ENCODE measurements around the gene SEMA6A. TPM values are rescaled to one million over a fixed set of nuclear protein-coding genes. Genes with fewer than 3 reads are reported as not detected.

SEMA6A gene
- total RNA-seq, 1 experiment from 2014 or later = not detected

DNA sequence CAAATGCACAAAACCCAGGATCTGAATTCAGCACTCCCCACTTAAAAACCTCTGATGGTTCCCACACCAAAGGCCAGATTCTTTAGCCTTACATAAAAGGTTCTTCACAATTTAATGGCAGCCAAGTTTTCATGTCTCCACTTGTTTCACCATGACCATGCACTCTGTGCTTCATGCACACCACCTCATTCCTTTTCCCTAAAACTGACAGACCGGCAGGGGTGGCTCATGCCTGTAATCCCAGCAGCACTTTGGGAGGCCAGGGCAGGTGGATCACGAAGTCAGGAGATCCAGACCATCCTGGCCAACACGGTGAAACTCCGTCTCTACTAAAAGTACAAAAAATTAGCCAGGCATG, 150.4 kb downstream of the SEMA6A start:
- Histone ChIP-seq H3K27me3 (no peaks in the 10 kb centered on the region), H3K4me3 (no peak overlapping the region), H3K9me3 (no peaks in the 10 kb centered on the region), H3K36me3 (no peaks in the 10 kb centered on the region)
- no peak for DNase-seq

GRCh38 chr5:116423587-116424257, 150.9 kb downstream of the SEMA6A start:
- H3K4me3 ChIP-seq = no peak overlapping the region
- DNase-seq = no peak
- H3K27me3 ChIP-seq = no peaks in the 10 kb centered on the region

GRCh38 chr5:116423141-116423540, 151.5 kb downstream of the SEMA6A start:
- H3K36me3 ChIP-seq = no peaks in the 10 kb centered on the region
- no peaks in the 10 kb centered on the region for H3K27me3 ChIP-seq
- H3K4me3 ChIP-seq = no peak overlapping the region
- DNase-seq = no peak
- no peaks in the 10 kb centered on the region for H3K9me3 ChIP-seq

More at GRCh38 chr5:116423587-116424257, 150.9 kb downstream of the SEMA6A start:
- Histone ChIP-seq H3K36me3 (no peaks in the 10 kb centered on the region), H3K9me3 (no peaks in the 10 kb centered on the region)

- Histone ChIP-seq H3K9me3 (no peaks in the 10 kb centered on the region), H3K27me3 (no peaks in the 10 kb centered on the region), H3K36me3 (no peaks in the 10 kb centered on the region), H3K4me3 (no peak overlapping the region)
- no peak for DNase-seq
These were observed 153.5 kb downstream of the SEMA6A start for GRCh38 chr5:116421080-116421629.

DNA sequence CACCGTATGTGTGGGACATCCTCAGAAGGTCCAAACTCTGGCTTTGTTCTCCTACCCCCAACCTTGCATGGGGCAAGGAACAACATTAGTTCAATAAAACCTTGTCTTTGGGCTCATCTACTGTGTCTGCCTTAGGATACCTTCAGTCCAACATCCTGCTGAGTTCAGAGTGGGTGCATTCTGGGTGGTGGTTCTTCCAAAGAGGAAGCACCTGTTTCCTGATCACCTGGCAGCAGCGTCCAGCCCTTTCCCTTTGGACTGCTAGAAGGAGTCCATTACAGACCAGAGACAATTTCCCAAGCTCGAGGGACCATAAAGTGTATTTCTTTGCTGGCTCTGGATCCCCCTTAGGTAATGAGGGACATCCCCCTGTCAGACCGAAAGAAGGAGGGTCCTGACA, 154.1 kb downstream of the SEMA6A start:
- H3K36me3 ChIP-seq = no peaks in the 10 kb centered on the region
- no peak overlapping the region for H3K4me3 ChIP-seq
- DNase-seq = no peak
- H3K9me3 ChIP-seq = no peaks in the 10 kb centered on the region
- H3K27me3 ChIP-seq = no peaks in the 10 kb centered on the region

DNA sequence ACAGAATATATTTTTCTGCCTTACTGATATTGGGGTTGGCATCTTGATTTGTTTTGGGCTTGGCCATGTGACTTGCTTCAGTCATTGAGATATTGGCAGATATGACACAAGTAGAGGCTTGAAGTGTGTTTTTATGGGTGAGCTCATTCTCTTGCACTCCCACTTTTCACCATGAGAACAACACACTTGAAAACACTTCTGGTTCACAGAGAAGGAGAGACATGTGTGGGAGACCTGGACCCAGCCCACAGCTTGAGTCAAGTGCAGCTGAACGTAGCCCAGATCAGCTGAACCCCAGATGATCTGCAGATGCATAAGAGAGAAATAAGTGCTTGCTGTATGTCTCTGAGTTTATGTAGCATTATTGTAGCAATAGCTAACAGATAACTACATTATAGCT, 155.4 kb downstream of the SEMA6A start:
- H3K4me3 ChIP-seq = no peak overlapping the region
- no peak for DNase-seq
- H3K36me3 ChIP-seq = no peaks in the 10 kb centered on the region
- no peaks in the 10 kb centered on the region for H3K9me3 ChIP-seq
- no peaks in the 10 kb centered on the region for H3K27me3 ChIP-seq

- DNase-seq = no peak
- Histone ChIP-seq H3K27me3 (no peaks in the 10 kb centered on the region), H3K36me3 (no peaks in the 10 kb centered on the region), H3K9me3 (no peaks in the 10 kb centered on the region), H3K4me3 (no peak overlapping the region)
These were observed 155.8 kb downstream of the SEMA6A start for GRCh38 chr5:116418774-116419173.

- no peak for DNase-seq
- Histone ChIP-seq H3K36me3 (no peaks in the 10 kb centered on the region), H3K27me3 (no peaks in the 10 kb centered on the region), H3K9me3 (no peaks in the 10 kb centered on the region), H3K4me3 (no peak overlapping the region)
These were observed 156.6 kb downstream of the SEMA6A start for GRCh38 chr5:116418016-116418415.

- DNase-seq = no peak
- Histone ChIP-seq H3K9me3 (no peaks in the 10 kb centered on the region), H3K36me3 (no peaks in the 10 kb centered on the region), H3K27me3 (no peaks in the 10 kb centered on the region), H3K4me3 (no peak overlapping the region)
These were observed 158.6 kb downstream of the SEMA6A start for GRCh38 chr5:116415989-116416388.

GRCh38 chr5:116415182-116415581, 159.4 kb downstream of the SEMA6A start:
- H3K27me3 ChIP-seq = no peaks in the 10 kb centered on the region
- no peak overlapping the region for H3K4me3 ChIP-seq
- no peaks in the 10 kb centered on the region for H3K36me3 ChIP-seq
- no peaks in the 10 kb centered on the region for H3K9me3 ChIP-seq
- no peak for DNase-seq

DNA sequence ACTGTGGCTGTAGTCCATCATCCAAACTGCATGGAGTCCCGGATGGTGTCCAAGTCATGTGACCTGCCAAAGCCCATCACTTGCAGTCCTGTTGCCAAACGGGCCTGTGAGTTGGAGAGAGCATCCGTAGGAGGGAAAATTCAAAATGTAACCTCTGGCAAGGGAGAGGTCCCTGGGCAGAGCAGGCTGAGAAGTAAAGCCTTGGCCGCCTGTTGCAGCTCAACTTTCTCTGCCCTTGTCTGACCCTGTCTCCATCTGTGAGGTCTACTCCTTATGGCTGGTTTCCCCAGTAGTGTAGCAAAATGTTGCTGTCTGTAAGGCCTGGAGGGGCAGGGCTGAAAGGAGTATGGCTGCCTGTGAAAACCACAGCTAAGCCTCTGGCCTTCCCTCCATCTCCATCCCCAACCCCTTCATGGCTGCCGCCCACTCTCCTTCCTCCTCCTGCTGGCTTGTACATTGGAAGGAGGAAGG, 163.5 kb downstream of the SEMA6A start:
- Histone ChIP-seq H3K27me3 (no peaks in the 10 kb centered on the region), H3K36me3 (no peaks in the 10 kb centered on the region), H3K4me3 (no peak overlapping the region), H3K9me3 (no peaks in the 10 kb centered on the region)
- DNase-seq = no peak

DNA sequence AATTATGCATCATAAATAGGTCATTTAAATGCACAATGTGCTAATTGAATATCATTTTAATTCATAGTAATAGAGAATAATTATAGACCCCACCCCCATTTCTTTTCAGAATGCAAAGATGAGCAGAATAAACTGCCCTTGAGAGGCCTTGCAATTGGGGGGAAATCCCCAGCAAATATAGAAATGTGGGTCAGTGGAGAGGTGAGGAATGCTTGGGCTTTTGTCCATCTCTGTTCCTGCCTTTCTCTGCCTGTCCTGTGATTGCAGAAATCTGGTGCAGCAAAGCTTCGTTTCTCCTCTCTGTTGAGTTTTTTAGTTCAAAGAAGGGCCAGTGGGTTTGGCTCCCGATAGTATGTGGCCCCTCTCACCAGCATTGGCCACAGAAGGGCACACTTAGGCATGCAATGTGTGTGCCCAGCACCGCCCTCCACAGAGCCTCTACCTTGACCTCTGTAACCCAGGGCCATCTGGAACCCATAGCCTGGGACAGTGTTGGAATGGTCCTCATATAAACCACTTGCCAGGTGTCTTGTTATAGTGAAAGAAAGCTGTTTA, 164.2 kb downstream of the SEMA6A start:
- no peak for DNase-seq
- Histone ChIP-seq H3K27me3 (no peaks in the 10 kb centered on the region), H3K36me3 (no peaks in the 10 kb centered on the region), H3K9me3 (no peaks in the 10 kb centered on the region), H3K4me3 (no peak overlapping the region)

GRCh38 chr5:116409591-116410296, 164.9 kb downstream of the SEMA6A start:
- H3K36me3 ChIP-seq = no peaks in the 10 kb centered on the region
- H3K27me3 ChIP-seq = no peaks in the 10 kb centered on the region
- no peak overlapping the region for H3K4me3 ChIP-seq
- no peak for DNase-seq
- no peaks in the 10 kb centered on the region for H3K9me3 ChIP-seq

- H3K27me3 ChIP-seq = no peaks in the 10 kb centered on the region
- no peaks in the 10 kb centered on the region for H3K9me3 ChIP-seq
- no peak for DNase-seq
These were observed 168.1 kb downstream of the SEMA6A start for GRCh38 chr5:116406306-116407041.

DNA sequence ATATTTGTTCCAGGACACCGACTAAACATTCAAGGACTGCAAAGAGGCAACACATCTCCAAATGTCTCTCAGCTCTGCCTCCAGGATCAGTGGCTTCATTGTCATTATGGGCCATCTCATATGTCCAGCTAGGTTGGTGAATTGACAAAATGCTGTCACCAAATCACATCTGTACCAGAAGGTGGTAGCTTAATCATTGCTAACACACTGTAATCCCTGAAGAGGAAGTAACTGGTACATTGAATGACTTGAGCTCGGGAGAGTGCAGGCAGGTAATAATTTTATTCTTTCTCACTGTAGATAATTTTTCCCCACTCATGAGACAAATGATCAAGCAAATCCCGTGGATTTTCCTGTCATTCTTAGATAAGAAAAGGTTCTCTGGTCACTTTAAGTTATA, 169.8 kb downstream of the SEMA6A start:
- Histone ChIP-seq H3K9me3 (no peaks in the 10 kb centered on the region), H3K4me3 (no peak overlapping the region), H3K36me3 (no peaks in the 10 kb centered on the region), H3K27me3 (no peaks in the 10 kb centered on the region)
- DNase-seq = no peak

More at GRCh38 chr5:116406306-116407041, 168.1 kb downstream of the SEMA6A start:
- H3K36me3 ChIP-seq = no peaks in the 10 kb centered on the region
- H3K4me3 ChIP-seq = no peak overlapping the region

DNA sequence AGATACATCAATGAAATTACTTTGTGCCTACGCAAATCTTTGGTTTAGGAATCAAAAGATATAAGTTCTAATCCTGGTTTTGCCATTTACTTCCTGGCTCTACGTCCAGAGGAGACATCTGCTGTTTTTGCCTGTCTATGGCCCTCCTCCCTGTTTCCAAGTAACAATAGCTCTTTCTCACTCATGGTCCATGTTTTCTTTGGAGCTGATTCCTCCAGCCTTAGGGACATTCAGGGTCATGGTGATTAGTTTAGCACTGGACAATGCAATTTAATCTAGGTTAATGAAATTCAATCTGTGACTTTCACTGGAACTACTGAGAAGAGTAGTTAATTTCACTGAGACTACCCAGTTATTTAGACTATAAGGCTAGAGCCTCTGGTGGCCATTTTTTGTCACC, 170.6 kb downstream of the SEMA6A start:
- Histone ChIP-seq H3K9me3 (no peaks in the 10 kb centered on the region), H3K36me3 (no peaks in the 10 kb centered on the region), H3K4me3 (no peak overlapping the region), H3K27me3 (no peaks in the 10 kb centered on the region)
- no peak for DNase-seq

DNA sequence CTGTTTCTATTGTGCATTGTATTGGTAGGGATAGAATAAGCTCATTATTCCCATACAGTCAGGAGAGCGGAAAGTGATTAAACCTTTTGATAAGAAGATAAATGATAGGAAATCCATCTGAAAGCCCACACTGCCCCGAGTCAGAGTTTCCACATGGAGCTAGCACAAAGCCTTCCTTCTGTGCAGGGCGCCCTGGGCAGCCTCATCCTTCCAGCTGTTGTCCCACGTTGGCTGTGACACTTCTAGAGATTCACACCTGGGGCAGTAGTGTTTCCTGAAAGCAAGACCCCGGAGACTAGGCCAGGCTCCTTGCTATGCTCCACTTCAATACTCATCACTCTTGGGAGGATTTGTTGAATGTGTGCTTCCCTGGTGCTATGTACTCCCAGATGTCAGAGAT, 172.4 kb downstream of the SEMA6A start:
- H3K9me3 ChIP-seq = no peaks in the 10 kb centered on the region
- no peaks in the 10 kb centered on the region for H3K27me3 ChIP-seq
- DNase-seq = no peak
- no peaks in the 10 kb centered on the region for H3K36me3 ChIP-seq
- no peak overlapping the region for H3K4me3 ChIP-seq
